GM06990 (cell line): ENCODE measurements around the gene UBAC2.

Experiments
- DNase-seq: peaks from one replicate; pipeline ENCODE4 v3.0.0-alpha.2; 2011; ENCODE audit not compliant: insufficient read length; ENCODE audit errors: extremely low read depth
- H3K27me3 ChIP-seq: replicated peaks from 2 replicates; pipeline ENCODE4 v1.6.0; 2011; ENCODE audit warnings: low read length; ENCODE audit not compliant: control insufficient read depth, insufficient read depth
- H3K36me3 ChIP-seq: 2 replicates; pipeline ENCODE4 v1.5.1; 2011; ENCODE audit warnings: low read length; ENCODE audit not compliant: control insufficient read depth, insufficient read depth
- H3K4me3 ChIP-seq: replicated peaks from 2 replicates; pipeline ENCODE4 v1.5.1; 2011; ENCODE audit warnings: low read depth, mild to moderate bottlenecking, control low read depth, low read length
- TF ChIP-seq, protein P1 (sequence below): IDR thresholded peaks from 2 replicates; pipeline ENCODE4 v1.5.1; 2011; ENCODE audit warnings: low read length, control low read depth, mild to moderate bottlenecking, inconsistent platforms; ENCODE audit not compliant: insufficient read depth, poor library complexity, severe bottlenecking

Gene UBAC2

GRCh38 chr13:99268822-99269221, 68.2 kb downstream of the UBAC2 start:
- TF ChIP-seq, protein P1, sequence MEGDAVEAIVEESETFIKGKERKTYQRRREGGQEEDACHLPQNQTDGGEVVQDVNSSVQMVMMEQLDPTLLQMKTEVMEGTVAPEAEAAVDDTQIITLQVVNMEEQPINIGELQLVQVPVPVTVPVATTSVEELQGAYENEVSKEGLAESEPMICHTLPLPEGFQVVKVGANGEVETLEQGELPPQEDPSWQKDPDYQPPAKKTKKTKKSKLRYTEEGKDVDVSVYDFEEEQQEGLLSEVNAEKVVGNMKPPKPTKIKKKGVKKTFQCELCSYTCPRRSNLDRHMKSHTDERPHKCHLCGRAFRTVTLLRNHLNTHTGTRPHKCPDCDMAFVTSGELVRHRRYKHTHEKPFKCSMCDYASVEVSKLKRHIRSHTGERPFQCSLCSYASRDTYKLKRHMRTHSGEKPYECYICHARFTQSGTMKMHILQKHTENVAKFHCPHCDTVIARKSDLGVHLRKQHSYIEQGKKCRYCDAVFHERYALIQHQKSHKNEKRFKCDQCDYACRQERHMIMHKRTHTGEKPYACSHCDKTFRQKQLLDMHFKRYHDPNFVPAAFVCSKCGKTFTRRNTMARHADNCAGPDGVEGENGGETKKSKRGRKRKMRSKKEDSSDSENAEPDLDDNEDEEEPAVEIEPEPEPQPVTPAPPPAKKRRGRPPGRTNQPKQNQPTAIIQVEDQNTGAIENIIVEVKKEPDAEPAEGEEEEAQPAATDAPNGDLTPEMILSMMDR = no peak
- DNase-seq = no peak
- H3K27me3 ChIP-seq = no peaks in the 10 kb centered on the region
- peaks cover 1% of the 10 kb centered on the region; the same call in 1 of the 2 replicates for H3K36me3 ChIP-seq
- no peak overlapping the region for H3K4me3 ChIP-seq

- DNase-seq = peak; percentile 52
- Histone ChIP-seq H3K4me3 (no peak overlapping the region), H3K36me3 (peaks cover 1% of the 10 kb centered on the region; the same call in 1 of the 2 replicates), H3K27me3 (no peaks in the 10 kb centered on the region)
- TF ChIP-seq, protein P1 = peak; percentile 66
These were observed 69.1 kb downstream of the UBAC2 start for GRCh38 chr13:99269627-99270241.

DNA sequence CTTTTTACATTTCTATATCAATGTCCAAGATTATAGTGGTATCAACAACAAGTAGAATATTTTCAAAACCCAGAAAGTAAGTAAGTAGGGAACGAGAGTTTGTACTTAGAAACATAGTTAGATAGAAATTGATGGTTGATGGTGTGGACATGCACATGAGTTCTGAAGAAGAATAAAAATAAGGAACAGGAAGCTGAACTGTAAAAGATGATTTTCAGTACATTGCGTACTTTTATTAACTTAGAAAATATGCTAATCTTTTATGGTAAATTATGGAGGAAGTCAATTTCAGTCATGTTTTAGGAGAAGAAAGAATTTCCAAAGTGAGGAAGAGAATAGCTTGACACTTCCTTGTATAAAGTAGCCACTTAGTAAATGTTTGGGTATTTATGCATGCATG, 69.9 kb downstream of the UBAC2 start:
- no peak for DNase-seq
- Histone ChIP-seq H3K27me3 (no peaks in the 10 kb centered on the region), H3K36me3 (0 out of 2 replicates have a peak, but pooled peaks cover 1% of the 10 kb centered on the region), H3K4me3 (no peak overlapping the region)
- TF ChIP-seq, protein P1 = no peak

GRCh38 chr13:99271249-99271648, 70.6 kb downstream of the UBAC2 start:
- no peak overlapping the region for H3K4me3 ChIP-seq
- TF ChIP-seq, protein P1 = no peak
- 0 out of 2 replicates have a peak, but pooled peaks cover 1% of the 10 kb centered on the region for H3K36me3 ChIP-seq
- no peaks in the 10 kb centered on the region for H3K27me3 ChIP-seq
- no peak for DNase-seq

GRCh38 chr13:99272481-99272880, 71.8 kb downstream of the UBAC2 start:
- TF ChIP-seq, protein P1 = no peak
- no peak for DNase-seq
- Histone ChIP-seq H3K4me3 (no peak overlapping the region), H3K27me3 (no peaks in the 10 kb centered on the region), H3K36me3 (0 out of 2 replicates have a peak, but pooled peaks cover 1% of the 10 kb centered on the region)

DNA sequence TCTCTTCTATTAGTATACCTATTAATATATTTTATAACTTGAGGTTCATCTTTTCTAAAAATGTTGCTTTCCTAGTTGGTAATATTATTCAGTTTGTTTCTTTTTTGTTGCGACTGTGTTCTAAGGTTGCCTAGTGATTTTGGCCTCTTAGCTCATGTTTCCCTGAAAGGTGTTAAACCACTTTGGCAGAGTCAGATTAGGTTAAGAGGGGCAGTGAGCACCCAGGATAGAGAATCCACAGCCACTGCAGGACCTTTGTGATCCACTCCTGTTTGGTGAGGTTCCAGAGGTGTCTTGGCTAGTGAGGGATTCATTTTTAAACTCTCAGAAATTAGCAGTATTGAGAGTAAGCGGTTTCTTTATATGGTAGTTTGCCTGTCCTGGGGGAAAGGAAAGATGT, 72.5 kb downstream of the UBAC2 start:
- no peak for DNase-seq
- no peak overlapping the region for H3K4me3 ChIP-seq
- TF ChIP-seq, protein P1 = no peak
- H3K36me3 ChIP-seq = no peaks in the 10 kb centered on the region
- no peaks in the 10 kb centered on the region for H3K27me3 ChIP-seq
